ENCODE data around the gene ZNF536.
"Not testable (repeated sequence)": the region's sequence is repeated elsewhere in the genome, so short reads cannot be mapped to it uniquely, and the experiment has no call there.

Gene ZNF536

DNA sequence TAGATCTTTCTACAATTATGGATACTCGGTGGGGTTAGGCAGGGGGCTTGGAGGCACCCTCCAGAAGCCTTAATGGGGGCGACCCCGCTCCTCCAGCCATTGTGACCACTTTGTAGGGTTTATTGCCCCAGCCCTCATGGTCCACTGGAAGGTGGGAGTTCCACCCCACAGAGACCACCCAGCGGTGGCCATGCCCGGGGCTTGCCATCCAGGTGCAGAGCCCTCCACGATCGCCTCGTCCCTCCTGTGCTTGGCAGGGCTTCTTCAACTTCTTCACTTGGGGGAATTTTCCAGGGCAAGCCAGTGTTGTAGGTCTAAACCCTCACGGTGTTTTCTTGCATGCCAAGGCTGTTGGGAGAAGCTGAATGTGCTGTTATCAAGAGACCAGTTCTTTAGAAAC, 16.1 kb downstream of the ZNF536 start:
- no peak for DNase-seq (ENCODE audit: low spot score)

DNA sequence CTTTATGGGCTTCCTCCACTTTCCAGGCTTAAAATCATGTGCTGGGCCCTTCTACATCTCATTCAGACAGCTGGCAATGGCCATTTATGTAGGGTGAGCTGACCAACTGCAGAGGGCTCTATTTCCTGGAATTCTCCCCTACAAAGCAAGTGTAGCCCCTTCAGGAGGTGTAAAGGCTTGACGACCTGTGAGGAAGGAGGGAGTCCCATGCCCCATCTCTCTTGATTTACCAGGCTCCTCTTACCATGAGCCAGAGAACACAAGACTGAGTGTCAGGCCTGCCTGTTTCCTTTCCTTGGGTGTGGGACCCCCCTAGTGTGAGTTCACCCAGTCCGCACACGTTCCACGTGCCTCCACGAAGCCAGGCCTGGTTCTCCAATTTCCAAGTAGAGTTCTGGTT, 16.6 kb downstream of the ZNF536 start:
- DNase-seq (ENCODE audit: low spot score) = no peak

DNA sequence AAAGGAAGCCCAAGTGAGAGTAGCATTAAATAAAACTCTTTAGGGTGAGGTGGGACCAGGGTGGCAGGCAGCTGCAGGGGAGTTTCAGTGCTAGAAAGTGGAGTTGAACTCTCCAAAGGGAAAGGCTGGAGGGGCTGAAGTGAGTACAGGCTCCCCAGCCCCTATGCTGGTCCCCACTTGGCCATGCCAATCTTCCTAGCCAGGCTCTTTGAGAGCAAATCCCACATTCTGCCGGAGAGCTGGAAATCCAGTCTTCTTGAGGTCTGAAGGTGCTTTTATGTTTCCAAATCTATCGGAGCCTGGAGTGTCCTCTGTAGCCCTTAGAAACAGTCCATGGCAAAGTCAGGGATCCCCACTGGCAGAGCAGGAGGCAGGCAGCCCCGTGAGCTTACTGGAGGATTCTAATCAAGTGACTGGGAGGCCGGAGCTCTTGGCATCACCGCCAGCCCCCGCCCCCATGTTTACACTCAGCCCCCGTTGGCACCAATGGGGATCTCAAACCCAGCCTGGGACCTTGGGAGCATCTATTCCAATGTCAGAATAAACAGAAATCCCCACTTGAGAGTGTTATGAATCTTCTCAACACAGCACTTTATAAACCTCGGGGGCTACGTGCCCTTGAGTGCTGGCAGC, 18.3 kb downstream of the ZNF536 start:
- DNase-seq (ENCODE audit: low spot score) = no peak

DNA sequence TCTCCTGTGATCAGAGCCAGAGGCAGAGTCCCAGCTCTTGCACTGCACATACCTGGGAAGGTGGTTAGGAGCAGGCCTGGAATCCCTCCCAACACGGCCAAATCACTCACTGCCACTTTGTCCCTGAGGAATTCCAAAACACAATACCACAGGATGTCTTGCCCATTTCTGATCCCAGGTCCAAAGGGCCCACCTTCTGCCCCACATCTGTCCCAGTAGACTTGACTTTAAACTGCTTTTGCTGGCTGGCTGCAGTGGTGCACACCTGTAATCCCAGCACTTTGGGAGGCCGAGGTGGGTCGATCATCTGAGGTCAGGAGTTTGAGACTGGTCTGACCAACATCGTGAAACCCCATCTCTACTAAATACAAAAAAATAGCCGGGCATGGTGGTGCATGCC, 18.9 kb downstream of the ZNF536 start:
- DNase-seq (ENCODE audit: low spot score) = no peak

DNA sequence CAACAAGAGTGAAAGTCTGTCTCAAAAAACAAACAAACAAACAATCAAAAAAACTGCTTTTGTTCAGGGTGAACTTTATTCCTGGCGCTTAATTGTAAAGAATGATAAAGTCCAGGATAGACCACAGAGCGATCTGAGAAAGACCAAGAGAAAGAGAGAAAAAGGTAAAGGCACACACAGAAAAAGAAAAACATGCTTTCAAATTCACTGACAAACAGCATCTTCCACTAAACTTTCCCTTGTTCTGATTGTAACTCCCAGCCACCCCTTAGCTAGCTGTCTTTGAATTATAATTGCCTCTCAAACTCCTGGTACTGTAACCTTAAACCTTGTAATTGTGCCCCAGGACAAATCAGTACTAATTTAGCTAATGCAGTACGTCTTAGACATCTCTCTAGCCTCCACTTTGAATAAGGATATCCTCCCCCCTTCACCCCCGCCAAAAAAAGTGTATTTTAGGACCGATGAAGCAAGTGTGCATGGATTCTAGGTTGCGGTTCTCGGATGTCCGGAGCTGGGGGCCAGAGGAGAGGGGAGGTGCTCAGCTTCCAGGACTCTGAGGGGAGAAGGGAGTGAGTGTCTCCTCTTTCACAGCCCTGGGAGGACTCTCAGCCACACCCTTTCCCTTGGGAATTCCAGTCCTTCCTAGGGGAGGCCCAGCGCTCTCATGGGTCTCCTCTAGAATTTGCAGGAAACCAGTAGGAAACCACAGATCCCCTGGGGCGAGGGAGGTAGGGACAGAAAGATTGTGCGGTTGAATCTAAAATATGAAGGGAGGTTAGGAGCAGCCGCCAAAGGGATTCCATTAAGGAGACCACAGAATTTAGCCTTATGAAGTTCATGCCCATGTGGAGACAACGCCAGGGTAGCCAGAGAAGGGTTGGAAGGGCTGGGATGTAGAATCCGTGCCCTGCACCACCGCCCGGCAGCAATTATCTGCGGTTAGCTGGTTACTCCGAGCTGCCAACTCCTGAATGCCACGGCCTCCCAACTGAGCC, 19.7 kb downstream of the ZNF536 start:
- no peak for DNase-seq (ENCODE audit: low spot score)

DNA sequence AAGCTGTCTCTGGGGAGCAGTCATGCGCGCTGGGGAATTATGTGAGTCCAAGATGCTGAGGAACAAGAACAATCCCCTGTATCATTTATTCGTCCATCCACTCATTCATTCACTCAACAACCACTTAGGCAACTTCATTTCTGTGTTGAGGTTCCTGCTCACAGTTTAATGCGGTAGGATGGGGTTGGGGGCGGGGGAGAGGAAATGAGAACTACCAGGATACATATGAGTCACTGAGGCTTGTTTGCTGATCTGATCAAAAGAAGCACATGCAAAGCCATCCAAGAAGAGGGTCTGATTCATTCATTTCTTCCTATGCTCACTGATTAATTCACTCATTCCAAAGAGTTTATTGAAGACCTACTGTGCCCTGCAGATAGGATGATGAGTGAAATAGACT, 20.9 kb downstream of the ZNF536 start:
- no peak for DNase-seq (ENCODE audit: low spot score)

DNA sequence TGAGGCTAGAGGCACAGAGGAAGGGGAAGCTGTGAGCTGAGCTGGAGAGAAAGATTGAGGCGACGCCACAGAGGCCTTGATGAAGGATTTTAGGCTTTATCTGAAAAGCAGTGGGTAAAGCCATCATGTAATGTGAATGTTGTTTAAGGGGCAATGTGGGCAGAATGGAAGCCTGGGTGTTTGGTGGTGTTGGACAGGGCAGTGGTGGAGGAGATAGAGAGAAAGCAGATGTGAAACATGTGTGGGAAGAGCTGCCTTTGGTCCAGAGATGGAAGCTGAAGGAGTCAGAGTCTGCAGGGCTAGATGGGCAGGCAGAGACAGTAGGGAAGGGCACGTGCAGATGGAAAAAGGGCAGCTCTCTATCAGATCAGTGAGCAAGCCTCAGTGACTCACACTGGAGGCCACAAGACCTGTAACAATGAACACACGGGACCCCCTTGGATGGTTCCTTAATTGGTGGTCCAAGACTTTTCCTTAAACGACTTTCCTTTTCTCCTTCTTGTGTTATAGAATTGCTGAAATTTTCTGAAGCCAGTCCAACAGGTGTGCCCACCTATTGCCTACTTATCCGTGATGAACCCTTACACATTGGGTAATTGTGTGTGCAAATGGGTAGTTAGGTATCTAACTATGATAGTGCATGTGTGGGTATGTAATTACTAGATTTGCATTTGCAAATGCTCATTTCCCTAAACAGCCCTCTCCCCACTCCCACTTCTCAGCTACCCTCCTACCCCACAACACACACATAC, 21.7 kb downstream of the ZNF536 start:
- no peak for DNase-seq (ENCODE audit: low spot score)

DNA sequence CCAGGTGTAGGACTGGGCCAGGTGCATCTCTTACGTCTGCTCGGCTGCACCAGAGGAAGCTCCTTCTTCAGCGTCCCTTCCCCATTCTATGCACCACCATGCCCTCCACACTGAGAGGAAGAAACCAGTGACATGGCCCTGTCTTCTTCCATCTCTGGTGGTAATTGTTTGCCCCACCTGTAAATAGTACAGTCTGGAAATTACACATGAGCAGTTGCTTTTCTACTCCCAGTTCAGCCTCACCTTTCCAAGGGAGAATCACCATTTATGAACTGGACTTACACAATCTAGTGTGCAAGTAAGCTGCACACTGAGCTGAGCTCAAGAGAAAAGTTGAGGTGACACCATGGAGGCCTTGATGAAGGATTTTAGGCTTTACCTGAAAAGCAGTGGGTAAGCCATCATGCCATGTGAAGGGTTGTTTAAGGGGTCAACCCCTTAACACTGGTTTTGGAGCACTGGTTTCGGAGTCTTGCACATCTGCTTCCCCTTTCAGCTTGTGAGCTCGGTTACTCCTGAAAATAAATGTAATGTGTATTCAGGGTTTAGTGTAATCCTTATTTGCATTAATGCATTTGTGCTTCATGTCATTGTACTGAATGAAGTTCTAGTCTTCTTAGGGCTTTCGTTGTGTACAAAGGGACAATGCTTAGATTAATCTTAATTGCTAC, 22.4 kb downstream of the ZNF536 start:
- DNase-seq (ENCODE audit: low spot score) = no peak

DNA sequence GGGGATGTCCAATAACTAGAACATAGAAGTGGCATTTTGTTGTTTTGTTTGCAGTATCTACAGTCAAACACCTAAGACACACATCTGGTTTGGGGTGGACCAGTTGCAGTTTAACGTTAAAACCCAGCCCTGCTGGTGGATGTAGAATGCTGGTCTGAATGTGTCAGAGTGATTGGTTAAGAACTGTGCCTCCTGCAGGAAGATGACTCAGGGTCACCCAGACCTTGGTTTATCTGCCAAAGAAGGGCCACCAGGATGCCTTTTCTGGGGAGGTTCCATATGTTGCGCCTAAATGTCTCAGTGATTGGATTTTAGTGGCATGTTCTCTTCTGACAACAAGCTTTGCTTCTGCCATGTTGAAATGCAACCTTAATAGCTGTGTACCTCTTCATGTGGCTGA, 23.1 kb downstream of the ZNF536 start:
- no peak for DNase-seq (ENCODE audit: low spot score)

DNA sequence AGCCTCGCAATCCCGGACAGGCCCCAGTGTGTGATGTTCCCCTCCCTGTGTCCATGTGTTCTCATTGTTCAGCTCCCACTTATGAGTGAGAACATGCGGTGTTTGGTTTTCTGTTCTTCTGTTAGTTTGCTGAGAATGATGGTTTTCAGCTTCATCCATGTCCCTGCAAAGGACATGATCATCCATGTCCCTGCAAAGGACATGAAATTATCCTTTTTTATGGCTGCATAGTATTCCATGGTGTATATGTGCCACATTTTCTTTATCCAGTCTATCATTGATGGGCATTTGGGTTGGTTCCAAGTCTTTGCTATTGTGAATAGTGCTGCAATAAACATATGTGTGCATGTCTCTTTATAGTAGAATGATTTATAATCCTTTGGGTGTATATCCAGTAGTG, 26.4 kb downstream of the ZNF536 start:
- not testable (repeated sequence) for DNase-seq (ENCODE audit: low spot score)

DNA sequence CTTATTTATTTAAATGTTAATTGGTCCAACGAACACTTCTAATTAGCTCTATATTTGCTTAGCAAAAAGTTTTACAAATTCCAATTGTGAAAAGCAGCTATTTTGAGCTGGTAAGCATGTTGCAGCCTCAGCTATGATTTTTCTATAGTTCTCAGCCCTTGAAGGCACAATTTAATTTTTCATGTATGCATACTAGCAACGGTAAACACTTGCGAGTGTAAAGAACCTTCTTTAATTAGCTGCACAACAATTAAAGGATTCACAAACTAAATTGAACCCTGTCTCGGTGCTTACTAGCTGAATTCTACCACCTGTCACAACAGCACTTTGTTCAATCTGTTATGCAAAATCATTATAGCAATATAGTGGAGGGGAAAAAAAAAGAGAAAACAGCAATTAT, 29.8 kb downstream of the ZNF536 start:
- DNase-seq (ENCODE audit: low spot score) = no peak

DNA sequence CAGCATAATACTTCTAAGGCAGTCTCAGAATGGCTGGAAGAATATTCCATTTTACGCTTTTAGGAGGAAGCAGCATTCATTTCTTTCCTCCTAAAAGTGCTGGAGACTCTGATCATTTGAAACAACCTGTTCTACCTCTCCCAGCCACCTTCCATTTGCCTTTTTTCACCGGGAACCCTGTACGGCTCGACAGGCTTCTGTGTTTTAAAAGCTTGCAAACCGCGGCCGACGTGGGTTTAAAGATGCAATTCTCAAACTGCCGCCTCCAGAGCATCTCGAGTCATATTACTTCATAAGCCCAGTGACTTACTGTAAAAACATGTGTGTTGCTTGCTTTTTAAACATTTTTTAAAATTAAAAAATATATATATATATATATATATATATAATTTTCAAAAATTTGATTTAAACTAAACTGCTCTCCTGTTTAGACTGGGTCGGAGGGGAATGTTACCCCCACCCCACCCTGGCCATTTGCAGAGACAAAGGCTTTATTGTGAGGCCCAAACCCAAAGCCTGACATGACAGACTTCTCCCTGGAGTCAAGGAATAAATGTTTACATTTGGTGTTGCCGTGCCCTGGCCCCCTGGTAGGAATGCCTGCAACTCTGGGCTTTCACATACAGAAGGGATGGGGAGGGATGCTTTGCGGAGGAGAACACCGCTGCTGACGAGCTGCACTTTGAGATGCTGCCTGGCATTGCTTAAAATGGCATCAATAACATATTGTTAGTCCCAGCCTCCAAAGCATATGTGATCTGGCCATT, 30.4 kb downstream of the ZNF536 start:
- no peak for DNase-seq (ENCODE audit: low spot score)

DNA sequence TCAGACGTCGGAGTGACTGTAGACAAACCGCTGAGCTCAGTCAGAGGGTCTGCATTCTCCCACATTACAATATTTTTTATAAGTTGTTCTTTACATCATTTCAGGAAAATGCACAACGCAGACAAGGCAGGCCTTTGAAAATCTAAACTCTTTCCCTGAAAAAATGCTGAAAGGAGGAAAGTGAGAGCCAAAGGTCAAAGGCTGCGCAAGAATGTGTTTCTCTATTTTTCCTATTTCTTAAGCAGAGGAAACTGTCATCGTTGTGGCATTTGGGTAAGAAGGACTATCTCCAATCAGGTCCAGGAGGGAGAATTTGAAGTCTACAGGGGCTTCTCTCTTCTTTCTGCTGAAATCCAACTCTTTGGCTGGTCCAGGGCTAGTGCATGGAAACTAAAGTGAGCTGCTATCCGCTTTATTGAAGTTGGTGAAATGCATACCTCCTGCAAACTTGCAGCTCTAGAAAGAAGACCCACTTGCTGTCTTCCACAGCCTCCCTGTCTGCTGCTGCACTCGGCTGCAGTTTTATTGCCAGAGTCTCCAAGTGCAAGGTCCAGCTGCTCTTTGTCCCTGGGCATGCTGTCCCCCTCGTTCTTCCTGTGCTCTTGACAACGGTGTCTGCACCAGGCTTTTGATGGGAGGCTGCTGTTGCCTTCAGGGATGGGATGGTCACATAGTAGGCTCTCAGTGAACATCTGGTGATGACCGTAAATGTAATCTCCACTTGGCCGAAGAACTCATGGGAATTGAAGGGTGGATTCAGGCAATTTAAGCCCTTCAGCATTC, 31.2 kb downstream of the ZNF536 start:
- DNase-seq (ENCODE audit: low spot score) = no peak

DNA sequence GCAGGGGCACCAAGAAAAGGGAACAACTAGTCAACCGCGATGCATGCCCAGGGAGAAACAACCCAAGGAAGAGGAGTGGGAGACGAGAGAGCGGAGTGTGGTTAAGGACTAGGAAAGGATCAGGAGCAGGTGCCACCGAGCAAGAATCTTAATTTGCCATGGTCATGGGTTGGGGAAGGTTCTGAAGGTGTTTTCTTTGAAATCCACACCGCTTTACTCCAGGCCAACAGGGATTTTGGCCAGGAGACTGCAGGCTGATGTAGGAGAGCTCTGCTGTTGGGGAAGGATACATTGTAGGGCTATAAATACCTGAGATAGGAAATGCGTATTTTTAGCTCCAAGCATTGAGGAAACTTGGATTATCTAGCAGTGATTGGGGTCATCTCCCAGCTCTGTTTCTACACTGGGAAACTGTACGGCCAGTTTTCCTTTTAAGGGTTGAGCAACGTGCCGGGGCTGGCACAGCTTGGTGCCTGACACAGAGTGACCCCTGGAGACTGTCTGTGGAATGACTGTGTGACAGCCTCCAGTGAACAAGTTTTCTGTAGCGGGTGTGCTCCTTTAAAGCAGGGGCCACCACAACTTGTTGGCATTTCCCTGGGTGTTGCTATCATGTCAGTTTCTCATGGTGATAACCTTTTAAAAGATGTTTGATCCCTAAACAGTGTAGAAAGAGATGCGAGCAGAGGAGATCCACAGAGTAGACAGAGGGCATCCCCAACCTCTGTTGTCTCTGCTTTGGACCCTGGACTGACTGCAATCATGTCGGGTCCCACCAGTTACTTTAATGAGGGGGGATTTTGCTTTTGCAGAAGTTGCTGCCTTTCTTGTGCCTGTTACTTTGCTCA, 34.3 kb downstream of the ZNF536 start:
- no peak for DNase-seq (ENCODE audit: low spot score)

DNA sequence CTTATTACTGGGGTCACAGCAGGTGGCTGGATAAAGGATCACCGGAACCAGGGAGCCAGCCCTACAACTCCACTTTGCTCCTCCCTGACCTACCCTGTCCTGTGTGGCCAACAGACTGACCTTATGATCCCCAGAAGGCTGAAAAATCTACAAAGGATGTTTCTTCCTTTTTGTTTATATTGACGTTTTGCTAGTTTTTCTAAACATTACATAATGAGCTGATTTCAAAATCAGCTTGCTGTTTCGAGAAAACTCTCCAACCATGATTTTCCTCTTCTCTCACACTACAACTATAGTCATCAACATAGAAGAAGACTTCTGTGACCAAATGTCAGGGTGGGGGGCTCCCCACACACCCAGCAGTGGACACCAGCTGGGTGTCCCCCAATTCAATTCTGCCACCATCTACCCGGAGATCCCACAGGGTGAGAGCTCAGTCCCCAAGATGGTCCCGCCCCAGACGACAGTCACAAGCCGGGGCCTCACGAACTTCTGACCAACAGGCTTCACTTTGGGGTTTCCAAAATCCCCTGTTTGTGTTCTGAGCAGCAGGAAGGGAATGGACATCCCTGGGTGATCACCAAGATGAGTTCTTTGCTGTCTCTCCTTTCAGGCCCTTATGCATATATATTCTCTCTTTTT, 35.0 kb downstream of the ZNF536 start:
- no peak for DNase-seq (ENCODE audit: low spot score)

DNA sequence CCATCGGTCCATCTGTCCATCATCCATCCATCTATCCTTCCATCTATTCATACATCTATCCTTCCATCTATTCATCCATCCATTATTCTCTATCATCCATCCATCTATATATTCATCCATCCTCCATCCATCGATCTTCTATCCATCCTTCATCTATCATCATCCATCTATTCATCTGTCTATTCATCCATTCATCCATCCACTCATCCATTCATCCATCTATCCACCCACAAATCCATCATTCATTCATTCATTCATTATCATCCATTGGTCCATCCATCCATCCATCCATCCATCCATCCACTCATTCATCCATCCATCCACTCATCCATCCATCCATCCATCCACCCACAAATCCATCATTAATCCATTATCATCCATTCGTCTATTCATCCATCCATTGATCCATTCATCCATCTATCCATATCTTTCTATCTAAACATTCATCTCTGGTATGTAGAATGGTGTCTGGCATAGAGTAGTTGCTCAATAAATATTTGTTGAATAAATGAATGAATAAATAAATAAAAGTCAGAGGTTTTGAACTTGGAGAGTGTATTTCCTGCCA, 36.6 kb downstream of the ZNF536 start:
- no peak for DNase-seq (ENCODE audit: low spot score)

DNA sequence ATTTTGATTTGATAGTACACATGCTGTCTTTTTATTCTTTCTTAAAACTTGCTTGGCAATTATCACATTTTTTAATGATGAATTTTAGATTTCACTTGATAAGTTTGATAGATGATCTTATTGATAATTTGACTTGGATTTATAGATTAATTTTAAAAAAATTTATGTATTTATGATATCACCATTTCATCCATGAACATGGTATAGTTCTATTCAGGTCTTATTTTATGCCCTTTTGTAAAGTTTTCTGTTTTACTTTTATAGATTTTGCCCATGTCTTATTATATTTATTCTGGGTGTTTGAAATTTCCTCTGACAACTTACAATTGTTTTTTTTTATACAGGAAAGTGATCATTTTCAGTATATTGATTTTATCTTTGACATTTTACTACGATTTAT, 39.5 kb downstream of the ZNF536 start:
- DNase-seq (ENCODE audit: low spot score) = no peak

DNA sequence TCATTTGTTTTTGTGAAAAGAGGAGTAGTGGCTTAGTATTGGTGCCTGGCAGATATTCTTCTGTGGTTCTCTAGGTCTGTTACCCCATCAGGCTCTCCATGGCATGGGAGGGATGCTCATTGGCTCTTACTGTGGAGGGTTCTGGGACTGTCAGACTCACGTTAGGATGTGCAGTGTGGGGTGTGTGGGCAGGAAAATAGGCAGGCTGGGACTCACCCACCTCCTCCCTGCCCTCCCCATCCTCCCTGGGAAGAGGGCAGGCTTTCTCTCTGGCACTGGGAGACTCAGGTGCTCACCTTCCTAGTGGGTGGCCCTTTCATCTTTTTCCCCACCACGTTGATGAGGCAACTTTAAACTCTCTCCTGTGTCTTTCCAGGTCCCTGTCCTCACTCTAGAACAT, 44.2 kb downstream of the ZNF536 start:
- DNase-seq (ENCODE audit: low spot score) = no peak

DNA sequence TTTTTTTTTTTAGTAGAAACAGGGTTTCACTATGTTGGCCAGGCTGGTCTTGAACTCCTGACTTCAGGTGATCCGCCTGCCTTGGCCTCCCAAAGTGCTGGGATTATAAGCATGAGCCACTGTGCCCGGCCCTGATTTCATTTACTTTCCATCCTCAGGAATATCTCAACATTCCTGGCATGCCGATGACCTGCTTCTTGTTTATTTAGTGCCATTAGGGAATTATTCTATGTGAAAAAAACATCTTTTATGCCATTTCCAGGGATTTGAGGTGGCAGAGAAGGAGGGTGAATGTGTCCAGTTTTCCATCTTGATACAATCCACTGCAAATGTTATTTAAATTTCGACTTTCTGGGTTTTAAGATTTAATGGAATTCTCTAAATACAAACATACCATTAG, 45.0 kb downstream of the ZNF536 start:
- not testable (repeated sequence) for DNase-seq (ENCODE audit: low spot score)

All from CD4-positive, alpha-beta T cell treated with Interleukin-2 at 100 ng/mL for 4 hours (primary cell).